GM18858 (cell line): ENCODE data around the gene DCAF8.

Source experiments
- ATAC-seq: cut with Tn5 transposase; IDR thresholded peaks from one replicate; pipeline ENCODE4 v1.9.1; 2021; ENCODE audit not compliant: unreplicated experiment

Gene DCAF8

DNA sequence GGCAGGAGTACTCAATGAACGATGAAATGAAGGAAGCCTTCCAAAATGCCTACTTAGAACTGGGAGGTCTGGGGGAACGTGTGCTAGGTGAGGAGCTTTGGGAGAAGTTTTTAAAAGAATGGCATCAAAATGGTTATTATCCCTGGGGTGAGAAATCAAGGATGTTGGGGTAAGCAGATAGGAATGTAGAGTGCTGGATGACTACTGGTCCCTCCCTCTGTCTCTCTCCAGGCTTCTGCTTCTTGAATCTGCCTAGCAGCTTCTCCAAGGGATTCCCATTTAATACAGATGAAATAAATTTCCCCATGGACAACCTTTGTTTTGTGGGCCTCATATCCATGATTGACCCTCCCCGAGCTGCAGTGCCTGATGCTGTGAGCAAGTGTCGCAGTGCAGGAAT is 91.0 kb downstream of the DCAF8 start:
- ATAC-seq: no peak

DNA sequence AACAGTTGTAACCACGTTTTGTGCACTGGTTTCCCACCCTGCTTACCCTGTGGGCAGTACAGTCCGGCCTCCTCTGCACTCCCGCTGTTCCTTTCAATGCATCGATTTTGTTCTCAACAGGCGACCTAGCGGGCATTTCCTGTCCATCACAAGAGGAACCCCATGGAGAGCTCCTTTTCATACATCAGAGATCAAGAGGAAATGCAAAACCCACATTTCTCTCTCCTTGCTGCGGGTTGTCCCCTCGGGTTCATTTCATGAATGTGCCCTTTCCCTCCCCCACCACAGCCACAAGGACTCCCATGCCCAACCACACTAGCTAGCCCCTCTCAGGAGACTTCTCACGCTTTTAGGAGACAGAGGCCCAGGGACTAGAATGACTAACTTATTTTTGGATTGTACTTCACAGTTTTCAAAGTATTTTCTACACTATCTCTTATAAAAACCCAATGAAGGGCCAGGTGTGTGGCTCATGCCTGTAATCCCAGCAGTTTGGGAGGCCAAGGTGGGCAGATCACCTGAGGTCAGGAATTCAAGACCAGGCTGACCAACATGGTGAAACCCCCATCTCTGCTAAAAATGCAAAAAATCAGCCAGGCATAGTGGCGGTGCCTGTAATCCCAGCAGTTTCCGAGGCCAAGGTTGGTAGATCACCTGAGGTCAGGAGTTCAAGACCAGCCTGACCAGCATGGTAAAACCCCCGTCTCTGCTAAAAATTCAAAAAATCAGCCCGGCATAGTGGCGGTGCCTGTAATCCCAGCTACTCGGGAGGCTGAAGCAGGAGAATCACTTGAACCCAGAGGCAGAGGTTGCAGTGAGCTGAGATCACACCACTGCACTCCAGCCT is 92.6 kb downstream of the DCAF8 start:
- no peak for ATAC-seq

DNA sequence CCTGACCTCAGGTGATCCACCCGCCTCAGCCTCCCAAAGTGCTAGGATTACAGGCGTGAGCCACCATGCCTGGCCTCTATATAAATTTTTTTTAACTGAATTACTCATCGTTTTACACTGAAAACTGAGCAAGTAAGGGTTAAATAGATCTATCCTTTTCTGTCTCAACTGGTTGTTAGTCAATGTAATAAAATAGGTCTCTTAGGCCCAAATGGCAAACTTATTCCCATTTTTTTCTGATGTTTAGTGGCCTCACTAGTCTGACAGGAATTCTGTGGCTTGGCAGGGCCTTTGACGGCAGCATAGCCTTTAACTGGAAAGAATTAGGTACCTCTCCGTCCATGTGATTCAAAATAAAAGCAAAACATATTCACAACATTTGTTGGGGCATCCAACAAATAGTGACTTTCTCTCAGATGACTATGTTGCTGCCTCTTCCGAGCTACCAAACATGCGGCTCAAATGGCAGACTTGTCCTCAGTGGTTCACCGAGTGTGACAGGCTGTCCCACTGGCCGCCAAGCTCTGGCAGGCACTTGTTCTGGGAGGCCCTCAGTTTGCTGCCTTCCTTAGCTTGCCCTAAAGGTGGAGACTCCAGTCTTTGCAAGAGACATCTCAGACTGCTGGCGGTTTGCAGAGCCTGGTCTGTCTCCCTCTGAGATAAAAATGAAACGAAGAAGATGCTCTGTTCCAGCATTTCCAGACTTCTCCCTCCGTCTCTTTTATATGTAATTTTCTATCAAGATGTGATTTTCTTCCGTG is 93.6 kb downstream of the DCAF8 start:
- ATAC-seq: no peak

DNA sequence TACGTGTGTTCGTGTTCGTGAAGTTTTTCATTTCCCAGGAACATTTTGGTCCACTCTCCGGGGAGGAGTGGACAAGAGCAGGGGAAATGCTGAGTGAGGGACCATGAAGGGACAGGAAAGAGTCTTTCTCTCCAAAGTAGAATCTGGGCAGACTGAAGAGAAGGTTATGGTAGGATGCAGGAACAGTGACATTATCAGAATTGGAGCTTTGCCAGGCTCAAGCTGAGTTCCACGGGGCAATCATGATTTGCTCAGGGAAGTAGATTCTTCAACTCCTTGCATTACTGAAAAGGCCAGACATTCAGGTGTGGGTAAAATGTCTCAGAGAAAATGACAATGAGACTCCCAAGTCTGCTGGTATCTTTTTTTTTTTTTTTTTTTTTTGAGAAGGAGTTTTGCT is 94.3 kb downstream of the DCAF8 start:
- ATAC-seq: no peak

DNA sequence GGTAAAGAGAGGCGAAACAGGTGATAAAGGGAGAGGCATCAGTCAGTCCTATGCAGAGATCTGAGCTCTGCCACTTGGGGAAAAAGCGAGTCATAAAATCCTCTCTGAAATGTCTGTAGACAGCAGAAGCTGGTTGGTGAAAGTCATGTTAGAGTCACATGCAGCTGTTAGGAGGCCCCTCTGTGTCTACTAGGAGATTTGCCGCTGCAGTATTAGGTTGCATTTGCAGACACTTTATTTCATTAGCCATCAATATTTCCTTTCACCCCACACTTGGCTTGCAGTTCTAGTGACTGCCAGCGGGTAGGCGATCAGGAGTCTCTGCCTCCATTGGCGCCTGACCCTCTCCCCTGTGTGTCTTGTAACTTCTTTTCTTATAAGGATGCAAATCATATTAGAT is 94.8 kb downstream of the DCAF8 start:
- no peak for ATAC-seq

DNA sequence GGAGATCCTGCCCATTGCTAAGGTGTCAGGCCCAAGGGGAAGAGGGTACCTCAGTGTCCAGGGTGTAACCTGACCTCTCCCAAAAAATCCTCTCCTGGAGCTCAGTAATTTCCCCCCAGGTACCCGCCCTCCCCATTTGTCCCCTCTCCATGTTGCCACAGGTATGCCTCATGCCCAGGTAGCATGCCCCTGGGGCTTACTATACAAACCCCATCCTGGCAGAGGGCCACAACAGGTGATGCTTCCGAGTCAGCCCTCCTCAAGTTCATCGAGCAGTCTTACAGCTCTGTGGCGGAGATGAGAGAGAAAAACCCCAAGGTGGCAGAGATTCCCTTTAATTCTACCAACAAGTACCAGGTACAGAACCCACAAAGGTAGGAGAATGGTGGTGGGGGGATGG is 95.3 kb downstream of the DCAF8 start:
- no peak for ATAC-seq

DNA sequence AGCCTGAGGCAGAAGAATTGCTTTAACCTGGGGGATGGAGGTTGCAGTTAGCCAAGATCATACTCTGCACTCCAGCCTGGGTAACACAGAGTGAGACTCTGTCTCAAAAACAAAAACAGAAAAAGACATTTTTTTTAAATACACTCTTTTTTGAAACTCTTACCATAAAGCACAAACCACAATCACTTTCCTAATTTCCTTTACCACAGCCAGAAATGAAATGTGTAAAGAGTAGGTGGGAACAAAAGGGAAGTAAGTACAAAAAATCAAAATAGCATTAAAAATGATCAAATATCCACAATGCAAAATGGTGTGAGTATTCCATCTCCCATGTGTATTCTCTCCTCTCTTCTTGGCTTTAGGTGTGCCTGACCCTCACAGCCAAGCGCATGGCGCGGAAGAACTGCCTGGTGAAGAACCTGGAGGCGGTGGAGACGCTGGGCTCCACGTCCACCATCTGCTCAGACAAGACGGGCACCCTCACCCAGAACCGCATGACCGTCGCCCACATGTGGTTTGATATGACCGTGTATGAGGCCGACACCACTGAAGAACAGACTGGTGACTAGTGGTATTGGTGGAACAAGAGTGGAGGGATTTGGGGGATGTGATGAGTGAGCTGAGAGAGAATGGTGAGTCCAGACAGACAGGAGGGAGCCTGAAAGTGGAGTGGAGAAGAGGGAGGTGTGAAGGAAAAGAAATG is 96.0 kb downstream of the DCAF8 start:
- ATAC-seq: no peak
